ENCODE results near the gene UTS2B. TPM values are rescaled to one million over a fixed set of nuclear protein-coding genes. Genes with fewer than 3 reads are reported as not detected.

UTS2B gene
- total and polyA plus RNA-seq, 2 of the 13 experiments (the other 11 are each of a cell fraction or from before 2014, with no cell fraction given): 0.03 to 0.46 TPM

DNA sequence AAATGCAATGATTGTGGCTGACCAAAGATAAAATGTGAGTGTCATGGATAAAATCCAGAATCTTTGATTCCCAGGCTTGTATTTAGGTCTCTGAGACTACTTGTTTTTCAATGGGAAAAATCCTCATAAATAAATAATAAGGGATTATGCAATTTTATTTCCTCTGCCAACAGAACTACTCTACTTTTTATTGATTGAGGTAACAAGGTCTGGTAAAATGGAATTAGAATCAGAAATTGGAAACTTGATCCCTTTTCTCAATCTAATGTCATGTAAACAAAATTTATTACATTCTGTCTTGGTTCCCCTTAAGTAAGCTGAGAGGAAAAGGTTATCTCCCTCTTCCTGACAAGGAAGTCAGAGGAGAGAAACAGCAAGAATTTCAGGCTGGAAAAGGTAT lies 49.4 kb downstream of the UTS2B start (continued):
- TF ChIP-seq SP140L (CRISPR knock-in tag; IDR thresholded peaks at IDR 0.05; ENCODE audit: borderline replicate concordance) (no peak), ZBTB7A (CRISPR knock-in tag; IDR thresholded peaks at IDR 0.05) (no peak), ZNF7 (CRISPR knock-in tag; IDR thresholded peaks at IDR 0.05) (no peak), ZUFSP (CRISPR knock-in tag; IDR thresholded peaks at IDR 0.05; ENCODE audit: borderline replicate concordance) (no peak), NFAT5 (CRISPR knock-in tag; IDR thresholded peaks at IDR 0.05) (no peak)

- H4K20me1 ChIP-seq (ENCODE audit: insufficient read depth, low read length): no peaks in the 10 kb centered on the region
- H3K27ac ChIP-seq (ENCODE audit: extremely low read length, insufficient read depth, low read length): no peak overlapping the region
- intact Hi-C loops (cut with micrococcal nuclease; ENCODE audit: unreplicated experiment) (no loop called here), in situ Hi-C loops (cut with HindIII; ENCODE audit: extremely low pct_ligation_motif_present, low pct_unique_long_range_greater_than_20kb) (no loop called here)
- no peak overlapping the region for H3K4me3 ChIP-seq (replicated peaks in 1 of 3; ENCODE audit: insufficient read depth in 1 of 3, low read depth in 2 of 3, low read length in 3 of 3)
- no peaks in the 10 kb centered on the region for H3K79me2 ChIP-seq (ENCODE audit: insufficient read depth, low read length)
- FAIRE-seq: no peak
- H3K9me3 ChIP-seq (ENCODE audit: low read length): no peaks in the 10 kb centered on the region
- 0% methylated on average over 1 of the region's 1 CpG for WGBS (ENCODE audit: low lambda C conversion rate)
- H2AFZ ChIP-seq (ENCODE audit: low read length): no peak overlapping the region
- no peak overlapping the region for H3K4me2 ChIP-seq (ENCODE audit: low read depth, low read length)
- BruUV-seq (replicated peaks): no TSS peak
- ChIA-PET POLR2A (no interaction called here), CTCF (ENCODE audit: low intra/inter-chr PET ratio, low total read pairs) (no interaction called here)
- no peaks in the 10 kb centered on the region for H3K36me3 ChIP-seq (replicated peaks in 1 of 2; ENCODE audit: control insufficient read depth in 1 of 2, insufficient read depth in 2 of 2, low read length in 2 of 2)
- no peak for DNase-seq (ENCODE audit: low spot score)
- H3K9ac ChIP-seq (ENCODE audit: insufficient read depth, low read depth, low read length): no peak overlapping the region
- no peak for ATAC-seq
- H3K27me3 ChIP-seq (ENCODE audit: control insufficient read depth in 1 of 2, insufficient read depth in 2 of 2, low read length in 2 of 2): no peaks in the 10 kb centered on the region
- H3K4me1 ChIP-seq (ENCODE audit: insufficient read depth, low read length): no peaks in the 10 kb centered on the region
- no peak for TF ChIP-seq KLF11 (CRISPR knock-in tag; IDR thresholded peaks at IDR 0.05)
- no peak for TF ChIP-seq TAF1 (CRISPR knock-in tag; IDR thresholded peaks at IDR 0.05)
- TF ChIP-seq ZNF775 (CRISPR knock-in tag; IDR thresholded peaks at IDR 0.05; ENCODE audit: borderline replicate concordance): no peak
- no peak for TF ChIP-seq AGO1 (IDR thresholded peaks at IDR 0.05; ENCODE audit: low read depth, low read length, poor library complexity, severe bottlenecking)
- no peak for TF ChIP-seq KAT2B (IDR thresholded peaks at IDR 0.05; ENCODE audit: borderline replicate concordance, low read depth, low read length)
- TF ChIP-seq, protein P1, sequence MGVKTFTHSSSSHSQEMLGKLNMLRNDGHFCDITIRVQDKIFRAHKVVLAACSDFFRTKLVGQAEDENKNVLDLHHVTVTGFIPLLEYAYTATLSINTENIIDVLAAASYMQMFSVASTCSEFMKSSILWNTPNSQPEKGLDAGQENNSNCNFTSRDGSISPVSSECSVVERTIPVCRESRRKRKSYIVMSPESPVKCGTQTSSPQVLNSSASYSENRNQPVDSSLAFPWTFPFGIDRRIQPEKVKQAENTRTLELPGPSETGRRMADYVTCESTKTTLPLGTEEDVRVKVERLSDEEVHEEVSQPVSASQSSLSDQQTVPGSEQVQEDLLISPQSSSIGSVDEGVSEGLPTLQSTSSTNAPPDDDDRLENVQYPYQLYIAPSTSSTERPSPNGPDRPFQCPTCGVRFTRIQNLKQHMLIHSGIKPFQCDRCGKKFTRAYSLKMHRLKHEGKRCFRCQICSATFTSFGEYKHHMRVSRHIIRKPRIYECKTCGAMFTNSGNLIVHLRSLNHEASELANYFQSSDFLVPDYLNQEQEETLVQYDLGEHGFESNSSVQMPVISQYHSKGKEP (CRISPR knock-in tag; IDR thresholded peaks at IDR 0.05): no peak
- no peak for TF ChIP-seq ZNF296 (CRISPR knock-in tag; conservative IDR thresholded peaks at IDR 0.05)
- TF ChIP-seq NFATC3 (CRISPR knock-in tag; IDR thresholded peaks at IDR 0.05): no peak
- TF ChIP-seq, protein P2, sequence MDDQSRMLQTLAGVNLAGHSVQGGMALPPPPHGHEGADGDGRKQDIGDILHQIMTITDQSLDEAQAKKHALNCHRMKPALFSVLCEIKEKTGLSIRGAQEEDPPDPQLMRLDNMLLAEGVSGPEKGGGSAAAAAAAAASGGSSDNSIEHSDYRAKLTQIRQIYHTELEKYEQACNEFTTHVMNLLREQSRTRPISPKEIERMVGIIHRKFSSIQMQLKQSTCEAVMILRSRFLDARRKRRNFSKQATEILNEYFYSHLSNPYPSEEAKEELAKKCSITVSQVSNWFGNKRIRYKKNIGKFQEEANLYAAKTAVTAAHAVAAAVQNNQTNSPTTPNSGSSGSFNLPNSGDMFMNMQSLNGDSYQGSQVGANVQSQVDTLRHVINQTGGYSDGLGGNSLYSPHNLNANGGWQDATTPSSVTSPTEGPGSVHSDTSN (CRISPR knock-in tag; IDR thresholded peaks at IDR 0.05; ENCODE audit: borderline replicate concordance): no peak
Measured at GRCh38 chr3:191280111-191280510, 50.2 kb downstream of the UTS2B start.
